ENCODE results near the gene TRNAU1AP.

- TF ChIP-seq BRD4 (CRISPR knock-in tag; IDR thresholded peaks at IDR 0.05): 0 out of 2 replicates have a peak, but pooled peaks have one; percentile 21
- no peak for TF ChIP-seq GATAD1 (CRISPR knock-in tag; IDR thresholded peaks at IDR 0.05)
Observed at GRCh38 chr1:28509705-28510272, 43.1 kb upstream of the TRNAU1AP start.
